ENCODE results near the gene TLR2. TPM values are rescaled to one million over a fixed set of nuclear protein-coding genes. Genes with fewer than 3 reads are reported as not detected.

TLR2 gene
- total RNA-seq, 1 experiment from 2014 or later: 0.23 TPM

DNA sequence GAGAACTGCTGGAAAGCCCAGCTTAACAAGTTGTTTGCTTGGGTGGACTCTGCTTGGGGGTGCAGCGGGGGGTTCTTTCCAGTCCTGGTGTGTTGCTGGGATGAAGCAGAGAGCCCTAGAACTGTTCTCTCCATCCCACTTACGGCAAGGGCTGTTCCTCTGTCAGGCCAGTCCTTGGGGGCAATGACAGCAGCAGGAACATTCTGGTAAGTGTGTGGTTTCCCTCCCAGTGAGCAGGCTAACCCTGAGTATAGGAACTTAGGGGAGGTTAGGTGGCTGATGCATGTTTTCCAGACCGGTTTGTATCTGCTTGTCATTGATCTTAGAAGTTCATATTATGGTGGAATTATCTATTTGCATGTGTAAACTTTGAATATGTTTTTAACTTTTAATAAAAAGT is 46.9 kb upstream of the TLR2 start:
- H3K4me3 Mint-ChIP-seq (ENCODE audit: unreplicated experiment): no peak overlapping the region
- CTCF ChIA-PET: interaction anchor here (0.7 to 8.2 kb wide), 2 partner anchors 111 to 289 kb away, joined by 3 to 175 read pairs; no protein-coding TSS in a partner anchor
- POLR2A ChIA-PET: no interaction called here
- no peak for TF ChIP-seq CTCF (IDR thresholded peaks at IDR 0.05; ENCODE audit: unreplicated experiment)
- no peak for DNase-seq (ENCODE audit: unreplicated experiment)
- H3K36me3 Mint-ChIP-seq (ENCODE audit: insufficient read depth, unreplicated experiment): peaks cover 39% of the 10 kb centered on the region
- intact Hi-C loops (cut with micrococcal nuclease): loop anchor here (10.0 kb wide), 1 partner anchor 678 kb away; no protein-coding TSS in a partner anchor
- no peak overlapping the region for H3K27ac Mint-ChIP-seq (ENCODE audit: low read depth, unreplicated experiment)
- H3K27me3 Mint-ChIP-seq (ENCODE audit: insufficient read depth, unreplicated experiment): no peaks in the 10 kb centered on the region
- H3K4me1 Mint-ChIP-seq (ENCODE audit: insufficient read depth, unreplicated experiment): no peaks in the 10 kb centered on the region
- no TSS peak for BruUV-seq (replicated peaks)
- no peaks in the 10 kb centered on the region for H3K9me3 Mint-ChIP-seq (ENCODE audit: unreplicated experiment)

DNA sequence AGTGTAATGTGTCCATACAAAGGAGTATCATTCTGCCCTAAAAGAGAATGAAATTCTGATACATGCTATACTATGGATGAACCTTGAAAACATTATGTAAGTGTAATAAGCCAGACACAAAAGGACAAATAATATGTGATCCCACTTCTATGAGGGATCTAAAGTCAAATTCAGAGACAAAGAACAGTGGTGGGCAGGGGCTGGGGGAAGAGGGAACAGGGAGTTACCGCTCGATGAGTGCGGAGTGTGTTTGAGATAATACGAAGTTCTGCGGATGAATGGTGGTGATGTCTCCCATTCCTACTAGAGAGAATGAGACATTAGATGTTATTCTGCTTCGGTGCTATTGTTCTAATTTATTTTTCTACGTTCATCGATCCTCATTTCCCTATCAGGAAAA is 46.1 kb upstream of the TLR2 start:
- peaks cover 31% of the 10 kb centered on the region for H3K36me3 Mint-ChIP-seq (ENCODE audit: insufficient read depth, unreplicated experiment)
- no peak for DNase-seq (ENCODE audit: unreplicated experiment)
- H3K4me3 Mint-ChIP-seq (ENCODE audit: unreplicated experiment): no peak overlapping the region
- H3K27me3 Mint-ChIP-seq (ENCODE audit: insufficient read depth, unreplicated experiment): no peaks in the 10 kb centered on the region
- no peaks in the 10 kb centered on the region for H3K4me1 Mint-ChIP-seq (ENCODE audit: insufficient read depth, unreplicated experiment)
- TF ChIP-seq CTCF (IDR thresholded peaks at IDR 0.05; ENCODE audit: unreplicated experiment): no peak
- H3K27ac Mint-ChIP-seq (ENCODE audit: low read depth, unreplicated experiment): no peak overlapping the region
- intact Hi-C loops (cut with micrococcal nuclease): loop anchor here (10.0 kb wide), 1 partner anchor 677 kb away; no protein-coding TSS in a partner anchor
- ChIA-PET CTCF (interaction anchor here (0.7 to 8.2 kb wide), 2 partner anchors 110 to 289 kb away, joined by 3 to 175 read pairs; no protein-coding TSS in a partner anchor), POLR2A (interaction anchor here (1.0 kb wide), 1 partner anchor 14 kb away, joined by 4 read pairs; no protein-coding TSS in a partner anchor)
- no TSS peak for BruUV-seq (replicated peaks)
- no peaks in the 10 kb centered on the region for H3K9me3 Mint-ChIP-seq (ENCODE audit: unreplicated experiment)

- CTCF ChIA-PET: interaction anchor here (0.6 to 1.7 kb wide), 4 partner anchors 10 to 863 kb away, joined by 3 to 5 read pairs (median 4); no protein-coding TSS in a partner anchor
- POLR2A ChIA-PET: interaction anchor here (1.0 to 1.5 kb wide), 3 partner anchors 11 to 110 kb away, joined by 3 to 5 read pairs (median 4); no protein-coding TSS in a partner anchor
- Mint-ChIP-seq H3K27me3 (ENCODE audit: insufficient read depth, unreplicated experiment) (no peaks in the 10 kb centered on the region), H3K27ac (ENCODE audit: low read depth, unreplicated experiment) (no peak overlapping the region), H3K9me3 (ENCODE audit: unreplicated experiment) (no peaks in the 10 kb centered on the region), H3K4me3 (ENCODE audit: unreplicated experiment) (no peak overlapping the region), H3K4me1 (ENCODE audit: insufficient read depth, unreplicated experiment) (no peaks in the 10 kb centered on the region), H3K36me3 (ENCODE audit: insufficient read depth, unreplicated experiment) (peaks cover 31% of the 10 kb centered on the region)
- BruUV-seq (replicated peaks): no TSS peak
- DNase-seq (ENCODE audit: unreplicated experiment): no peak
- intact Hi-C loops (cut with micrococcal nuclease): loop anchor here (10.0 kb wide), 1 partner anchor 676 kb away; no protein-coding TSS in a partner anchor
- no peak for TF ChIP-seq CTCF (IDR thresholded peaks at IDR 0.05; ENCODE audit: unreplicated experiment)
Measured at GRCh38 chr4:153638999-153639398, 45.1 kb upstream of the TLR2 start.

DNA sequence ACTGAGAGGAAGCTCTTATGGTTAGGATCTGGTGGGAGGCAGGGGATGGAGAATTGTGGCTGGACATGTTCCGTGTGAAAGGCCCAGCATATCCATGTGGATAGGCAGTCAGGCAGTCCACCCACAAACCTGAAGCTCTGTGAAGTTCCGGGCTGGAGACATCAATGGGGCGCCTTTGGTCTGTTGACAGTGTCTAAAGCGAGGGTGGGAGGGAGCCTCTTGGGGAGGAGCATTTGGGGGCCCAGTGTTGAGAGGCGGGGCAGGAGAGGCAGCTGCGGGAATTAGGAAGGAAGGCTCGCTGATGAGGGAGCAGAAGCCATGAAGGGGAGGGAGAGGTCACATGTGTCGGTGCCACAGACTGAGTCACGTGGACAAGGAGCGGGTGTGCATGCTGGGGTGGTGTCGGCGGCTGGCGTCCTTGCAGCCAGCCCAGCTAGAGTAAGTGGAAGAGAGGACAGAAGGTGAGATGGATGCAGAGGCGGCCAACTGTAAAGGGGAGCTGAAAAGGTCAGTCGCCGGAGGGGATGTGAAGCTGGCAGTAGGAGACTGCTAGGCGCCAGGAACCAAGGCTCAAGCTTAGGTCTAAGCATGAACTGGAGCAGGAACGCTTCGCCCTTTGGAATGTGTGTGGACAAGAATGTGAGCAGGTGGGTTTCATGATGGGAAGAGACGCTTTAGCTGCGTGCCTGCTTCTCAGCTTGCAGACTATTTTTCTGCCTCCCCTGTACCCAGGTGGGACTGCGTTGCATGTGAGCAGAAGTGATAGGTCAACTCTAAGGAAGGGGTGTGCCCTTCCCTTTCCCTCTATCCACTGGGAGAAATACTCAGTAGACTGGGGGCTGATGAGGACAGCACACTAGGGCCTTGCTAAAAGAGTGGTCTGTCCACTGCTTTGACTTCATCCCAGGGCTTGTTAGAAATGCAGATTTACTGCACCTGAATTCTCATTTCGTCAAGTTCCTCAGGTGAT is 44.0 kb upstream of the TLR2 start:
- ChIA-PET POLR2A (interaction anchor here (1.0 to 1.5 kb wide), 2 partner anchors 10 to 109 kb away, joined by 3 to 5 read pairs; no protein-coding TSS in a partner anchor), CTCF (interaction anchor here (0.6 to 1.7 kb wide), 6 partner anchors 9 to 862 kb away, joined by 3 to 5 read pairs (median 3); no protein-coding TSS in a partner anchor)
- H3K27ac Mint-ChIP-seq (ENCODE audit: low read depth, unreplicated experiment): no peak overlapping the region
- H3K4me3 Mint-ChIP-seq (ENCODE audit: unreplicated experiment): no peak overlapping the region
- no peaks in the 10 kb centered on the region for H3K9me3 Mint-ChIP-seq (ENCODE audit: unreplicated experiment)
- intact Hi-C loops (cut with micrococcal nuclease): loop anchor here (10.0 kb wide), 1 partner anchor 675 kb away; no protein-coding TSS in a partner anchor
- DNase-seq (ENCODE audit: unreplicated experiment): no peak
- no TSS peak for BruUV-seq (replicated peaks)
- H3K27me3 Mint-ChIP-seq (ENCODE audit: insufficient read depth, unreplicated experiment): no peaks in the 10 kb centered on the region
- peaks cover 22% of the 10 kb centered on the region for H3K36me3 Mint-ChIP-seq (ENCODE audit: insufficient read depth, unreplicated experiment)
- no peaks in the 10 kb centered on the region for H3K4me1 Mint-ChIP-seq (ENCODE audit: insufficient read depth, unreplicated experiment)
- no peak for TF ChIP-seq CTCF (IDR thresholded peaks at IDR 0.05; ENCODE audit: unreplicated experiment)
